AG04449 (cell line): Measurements from ENCODE around the gene ANTXRL.
A peak's percentile ranks its signal among the peaks of the same experiment; 100 is the strongest.
"Not testable (repeated sequence)": the region's sequence is repeated elsewhere in the genome, so short reads cannot be mapped to it uniquely, and the experiment has no call there.

Experiments used
- CTCF ChIA-PET: fragments of 350-600 bp; formaldehyde crosslinking; extraction: SDS; loops from one replicate; lab custom pipeline; 2021; ENCODE audit warnings: antibody characterized with exemption; lab: Yijun Ruan, JAX
- POLR2A ChIA-PET: fragments of 400-600, 350-600 bp; formaldehyde crosslinking; extraction: SDS; loops from one replicate; lab custom pipeline; 2020; ENCODE audit warnings: antibody characterized with exemption, inconsistent platforms; lab: Yijun Ruan, JAX
- DNase-seq: peaks from one replicate; pipeline ENCODE4 v3.0.0-alpha.2; 2010; ENCODE audit warnings: low read depth, low spot score
- H3K4me3 ChIP-seq: 2 replicates; pipeline ENCODE4 v1.5.1; 2011; ENCODE audit warnings: low read depth, mild to moderate bottlenecking, control low read depth, low read length
- CTCF ChIP-seq: IDR thresholded peaks from one replicate; pipeline ENCODE4 v1.5.1; 2011; ENCODE audit warnings: mild to moderate bottlenecking, moderate library complexity, low read length, control low read depth, inconsistent platforms; ENCODE audit not compliant: insufficient read depth; ENCODE audit errors: missing control alignments

Gene ANTXRL

GRCh38 chr10:46312953-46313352 lies 26.2 kb downstream of the ANTXRL start:
- no peak for TF ChIP-seq CTCF
- CTCF ChIA-PET = no interaction called here
- DNase-seq = no peak
- H3K4me3 ChIP-seq = no peak overlapping the region
- POLR2A ChIA-PET = no interaction called here

GRCh38 chr10:46314071-46314470 lies 27.3 kb downstream of the ANTXRL start:
- no peak for TF ChIP-seq CTCF
- CTCF ChIA-PET = no interaction called here
- POLR2A ChIA-PET = no interaction called here
- no peak for DNase-seq
- no peak overlapping the region for H3K4me3 ChIP-seq

GRCh38 chr10:46315071-46315860 lies 28.5 kb downstream of the ANTXRL start:
- H3K4me3 ChIP-seq, POLR2A ChIA-PET, CTCF ChIA-PET: not testable (repeated sequence)
- peak; percentile 21 for DNase-seq

GRCh38 chr10:46317370-46317769 lies 30.6 kb downstream of the ANTXRL start:
- CTCF ChIA-PET = no interaction called here
- no peak overlapping the region for H3K4me3 ChIP-seq
- no peak for DNase-seq
- POLR2A ChIA-PET = no interaction called here
- no peak for TF ChIP-seq CTCF

- ChIA-PET CTCF (interaction anchor here (1.0 kb wide), 1 partner anchor 8 kb away, joined by 3 read pairs; no protein-coding TSS in a partner anchor), POLR2A (interaction anchor here (0.6 kb wide), 1 partner anchor 10 kb away, joined by 3 read pairs; no protein-coding TSS in a partner anchor)
- no peak for DNase-seq
- H3K4me3 ChIP-seq = no peak overlapping the region
- no peak for TF ChIP-seq CTCF
Observed at GRCh38 chr10:46317889-46318288, 31.1 kb downstream of the ANTXRL start.

- ChIA-PET CTCF (interaction anchor here (1.0 kb wide), 1 partner anchor 9 kb away, joined by 3 read pairs; no protein-coding TSS in a partner anchor), POLR2A (interaction anchor here (0.6 kb wide), 1 partner anchor 9 kb away, joined by 3 read pairs; no protein-coding TSS in a partner anchor)
- no peak overlapping the region for H3K4me3 ChIP-seq
- no peak for TF ChIP-seq CTCF
- DNase-seq = no peak
Observed at GRCh38 chr10:46318799-46319198, 32.0 kb downstream of the ANTXRL start.
